Measurements from ENCODE around the gene HLA-DQB1.
"Not testable (repeated sequence)": the region's sequence is repeated elsewhere in the genome, so short reads cannot be mapped to it uniquely, and the experiment has no call there.

HLA-DQB1 gene

GRCh38 chr6:32664354-32664753 is 2.1 kb downstream of the HLA-DQB1 start:
- in situ Hi-C loops (cut with MboI; ENCODE audit: low sequenced_read_pairs) = no loop called here

DNA sequence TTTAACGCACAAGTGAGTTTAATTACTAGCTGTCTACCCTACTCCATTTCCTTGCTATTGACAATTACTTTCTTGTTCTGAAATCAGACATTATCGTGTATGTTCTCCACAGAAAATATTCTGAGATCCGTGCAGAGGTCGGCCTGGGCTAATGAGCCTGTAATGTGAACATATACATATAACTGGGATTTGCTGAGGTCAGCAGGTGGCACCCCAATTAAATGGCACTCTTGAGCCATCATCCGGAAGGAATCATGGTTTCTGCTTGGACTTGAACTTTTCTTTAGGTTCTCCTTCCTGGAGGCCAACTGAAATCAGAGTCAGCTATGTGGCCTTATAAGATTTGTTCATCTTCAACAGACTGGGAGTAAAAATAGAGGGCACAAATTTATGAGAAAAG is 3.6 kb downstream of the HLA-DQB1 start:
- in situ Hi-C loops (cut with MboI; ENCODE audit: low sequenced_read_pairs) = no loop called here

- in situ Hi-C loops (cut with MboI; ENCODE audit: low sequenced_read_pairs) = no loop called here
Observed at GRCh38 chr6:32662099-32662498, 4.4 kb downstream of the HLA-DQB1 start.

- in situ Hi-C loops (cut with MboI; ENCODE audit: low sequenced_read_pairs) = no loop called here
Observed at GRCh38 chr6:32659856-32660595, 6.4 kb downstream of the HLA-DQB1 start.

DNA sequence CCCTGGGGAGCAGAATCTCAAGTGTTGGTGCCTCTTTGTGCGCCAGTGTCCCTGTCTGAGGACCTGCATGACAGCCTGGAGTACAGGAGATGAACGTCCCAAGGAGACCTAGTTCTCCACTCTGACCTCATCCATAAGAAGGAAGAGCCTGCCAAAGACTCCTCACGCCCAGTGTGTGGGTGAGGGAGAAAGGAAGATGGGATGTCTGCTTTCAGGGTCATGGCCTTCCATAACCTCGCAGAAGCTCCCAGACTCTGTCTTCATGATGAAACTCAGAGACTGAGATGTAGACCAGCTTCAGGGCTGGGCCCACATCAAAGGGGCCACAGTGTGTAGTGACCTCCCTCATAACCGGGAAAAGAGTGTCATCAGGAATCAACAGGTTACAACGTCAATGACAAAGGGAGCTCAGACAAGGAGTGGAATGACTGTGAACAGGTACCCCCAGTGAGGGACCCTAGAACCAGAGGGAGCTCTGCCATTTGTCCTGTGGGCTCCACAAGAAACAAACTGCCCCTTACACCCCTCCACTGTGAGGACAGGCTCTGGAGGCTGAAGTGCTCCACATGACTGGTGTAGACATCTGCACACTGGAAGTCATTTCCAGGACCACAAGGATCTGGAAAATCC is 8.1 kb downstream of the HLA-DQB1 start:
- in situ Hi-C loops (cut with MboI; ENCODE audit: low sequenced_read_pairs) = no loop called here

GRCh38 chr6:32657819-32658218 is 8.6 kb downstream of the HLA-DQB1 start:
- in situ Hi-C loops (cut with MboI; ENCODE audit: low sequenced_read_pairs) = not testable (repeated sequence)

GRCh38 chr6:32657329-32657728 is 9.1 kb downstream of the HLA-DQB1 start:
- in situ Hi-C loops (cut with MboI; ENCODE audit: low sequenced_read_pairs) = not testable (repeated sequence)

DNA sequence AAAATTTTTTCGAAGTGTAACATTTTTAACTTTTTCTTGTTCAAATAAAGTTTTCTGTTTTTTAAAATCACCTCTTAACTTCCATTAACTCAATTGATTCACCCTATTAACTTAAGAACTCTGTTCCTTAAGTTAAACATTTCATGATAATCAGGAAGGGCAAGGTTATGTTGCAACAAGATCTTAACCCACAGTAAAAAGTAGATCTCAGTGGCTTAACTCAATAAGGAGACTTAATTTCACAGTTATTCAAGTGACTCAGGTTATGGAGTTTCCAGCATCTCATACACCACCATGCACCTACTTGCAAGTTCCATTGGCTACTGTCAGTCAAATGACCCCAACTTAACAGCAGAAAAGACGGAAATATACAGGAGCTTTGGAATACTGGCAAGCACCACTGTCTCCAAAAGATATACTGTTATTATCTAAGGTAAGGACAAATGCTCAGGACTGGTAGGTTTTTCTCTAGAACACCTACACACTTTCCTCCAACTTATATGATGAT is 11.2 kb downstream of the HLA-DQB1 start:
- in situ Hi-C loops (cut with MboI; ENCODE audit: low sequenced_read_pairs) = no loop called here

DNA sequence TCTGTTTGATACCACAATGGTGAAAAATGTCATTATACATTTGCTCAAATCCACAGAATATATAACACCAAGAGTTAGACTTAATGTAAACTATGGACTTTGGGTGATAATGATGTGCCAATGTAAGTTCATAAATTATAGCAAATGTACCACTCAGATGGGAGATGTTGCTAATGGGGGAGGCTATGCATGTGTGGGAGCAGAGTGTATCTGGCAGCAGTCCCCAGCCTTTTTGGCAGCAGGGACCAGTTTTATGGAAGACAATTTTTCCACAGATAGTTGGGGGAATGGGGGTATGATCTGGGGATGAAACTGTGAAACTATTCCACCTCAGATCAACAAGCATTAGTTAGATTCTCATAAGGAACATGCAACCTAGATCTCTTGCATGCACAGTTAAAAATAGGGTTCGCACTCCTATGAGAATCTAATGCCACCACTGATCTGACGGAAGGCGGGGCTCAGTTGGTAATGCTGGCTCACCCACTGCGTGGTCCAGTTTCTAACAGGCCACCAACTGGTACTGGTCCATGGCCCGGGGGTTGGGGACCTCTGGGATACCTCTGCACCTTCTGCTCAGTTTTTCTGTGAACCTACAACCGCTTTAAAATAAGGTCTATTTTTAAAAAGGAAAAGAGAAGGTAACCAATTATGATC is 21.3 kb downstream of the HLA-DQB1 start:
- in situ Hi-C loops (cut with MboI; ENCODE audit: low sequenced_read_pairs) = no loop called here

- in situ Hi-C loops (cut with MboI; ENCODE audit: low sequenced_read_pairs) = no loop called here
Observed at GRCh38 chr6:32643904-32644303, 22.6 kb downstream of the HLA-DQB1 start.

DNA sequence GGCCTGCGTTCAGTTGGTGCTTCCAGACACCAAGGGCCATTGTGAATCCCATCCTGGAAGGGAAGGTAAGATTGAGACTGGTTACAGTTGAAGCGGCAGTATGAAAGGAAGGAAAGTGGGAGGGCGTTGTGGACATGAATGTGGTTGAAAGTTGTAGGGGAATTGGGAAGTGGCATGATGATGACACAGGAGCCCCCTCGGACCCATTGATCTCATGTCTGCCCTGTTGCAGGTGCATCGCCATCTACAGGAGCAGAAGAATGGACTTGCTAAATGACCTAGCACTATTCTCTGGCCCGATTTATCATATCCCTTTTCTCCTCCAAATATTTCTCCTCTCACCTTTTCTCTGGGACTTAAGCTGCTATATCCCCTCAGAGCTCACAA is 23.7 kb downstream of the HLA-DQB1 start:
- in situ Hi-C loops (cut with MboI; ENCODE audit: low sequenced_read_pairs) = no loop called here

DNA sequence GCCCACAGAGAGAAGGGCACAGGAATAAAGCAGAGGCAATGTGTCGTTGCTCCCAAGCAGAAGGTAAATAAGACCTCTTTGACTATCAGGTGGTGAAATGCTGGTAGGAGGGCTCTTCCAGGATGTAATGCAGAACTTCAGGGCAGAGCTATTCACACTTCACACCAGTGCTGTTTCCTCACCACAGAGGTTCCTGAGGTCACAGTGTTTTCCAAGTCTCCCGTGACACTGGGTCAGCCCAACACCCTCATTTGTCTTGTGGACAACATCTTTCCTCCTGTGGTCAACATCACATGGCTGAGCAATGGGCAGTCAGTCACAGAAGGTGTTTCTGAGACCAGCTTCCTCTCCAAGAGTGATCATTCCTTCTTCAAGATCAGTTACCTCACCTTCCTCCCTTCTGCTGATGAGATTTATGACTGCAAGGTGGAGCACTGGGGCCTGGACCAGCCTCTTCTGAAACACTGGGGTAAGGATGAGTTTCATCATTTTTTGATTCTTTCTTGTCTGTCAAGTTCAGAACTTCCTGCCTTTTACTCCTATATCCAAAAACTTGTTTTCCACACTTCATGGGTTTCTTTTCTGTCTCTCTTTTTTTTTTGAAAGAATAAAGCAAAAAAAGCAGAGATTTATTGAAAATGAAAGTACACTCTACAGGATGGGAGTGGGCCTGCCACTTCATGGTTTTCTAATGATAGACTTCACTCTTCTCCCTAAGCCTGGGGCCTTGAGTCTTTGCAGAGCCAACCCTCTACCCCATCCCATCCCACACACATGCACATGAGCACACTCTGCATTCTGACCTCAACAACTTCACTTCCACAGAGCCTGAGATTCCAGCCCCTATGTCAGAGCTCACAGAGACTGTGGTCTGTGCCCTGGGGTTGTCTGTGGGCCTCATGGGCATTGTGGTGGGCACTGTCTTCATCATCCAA is 24.4 kb downstream of the HLA-DQB1 start:
- in situ Hi-C loops (cut with MboI; ENCODE audit: low sequenced_read_pairs) = not testable (repeated sequence)

DNA sequence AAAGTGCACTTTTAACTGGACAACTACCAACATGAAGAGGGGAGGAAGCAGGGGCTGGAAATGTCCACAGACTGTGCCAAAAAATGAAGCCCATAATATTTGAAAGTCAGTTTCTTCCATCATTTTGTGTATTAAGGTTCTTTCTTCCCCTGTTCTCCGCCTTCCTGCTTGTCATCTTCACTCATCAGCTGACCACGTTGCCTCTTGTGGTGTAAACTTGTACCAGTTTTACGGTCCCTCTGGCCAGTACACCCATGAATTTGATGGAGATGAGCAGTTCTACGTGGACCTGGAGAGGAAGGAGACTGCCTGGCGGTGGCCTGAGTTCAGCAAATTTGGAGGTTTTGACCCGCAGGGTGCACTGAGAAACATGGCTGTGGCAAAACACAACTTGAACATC is 25.3 kb downstream of the HLA-DQB1 start:
- in situ Hi-C loops (cut with MboI; ENCODE audit: low sequenced_read_pairs) = no loop called here

GRCh38 chr6:32639440-32640394 is 26.7 kb downstream of the HLA-DQB1 start:
- in situ Hi-C loops (cut with MboI; ENCODE audit: low sequenced_read_pairs) = no loop called here

GRCh38 chr6:32638532-32639219 is 27.8 kb downstream of the HLA-DQB1 start:
- in situ Hi-C loops (cut with MboI; ENCODE audit: low sequenced_read_pairs) = no loop called here

DNA sequence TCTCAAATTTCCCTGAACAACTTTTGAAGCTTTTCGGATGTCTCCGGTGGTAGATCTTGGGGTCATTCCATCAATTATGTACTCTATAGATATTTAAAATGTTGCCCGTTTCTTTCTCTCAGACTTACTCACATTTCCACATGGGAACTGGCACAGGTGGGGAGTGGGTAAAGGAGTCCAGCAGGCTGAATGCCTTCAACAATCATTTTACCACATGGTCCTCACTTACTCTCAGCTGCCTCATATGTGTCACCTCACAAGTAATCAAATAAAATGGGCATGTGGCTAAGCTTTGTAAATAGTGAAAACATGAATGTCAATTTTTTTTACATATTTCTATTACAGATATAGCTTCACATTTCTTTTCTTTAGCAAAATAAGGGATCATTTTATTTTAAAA is 28.6 kb downstream of the HLA-DQB1 start:
- in situ Hi-C loops (cut with MboI; ENCODE audit: low sequenced_read_pairs) = no loop called here

DNA sequence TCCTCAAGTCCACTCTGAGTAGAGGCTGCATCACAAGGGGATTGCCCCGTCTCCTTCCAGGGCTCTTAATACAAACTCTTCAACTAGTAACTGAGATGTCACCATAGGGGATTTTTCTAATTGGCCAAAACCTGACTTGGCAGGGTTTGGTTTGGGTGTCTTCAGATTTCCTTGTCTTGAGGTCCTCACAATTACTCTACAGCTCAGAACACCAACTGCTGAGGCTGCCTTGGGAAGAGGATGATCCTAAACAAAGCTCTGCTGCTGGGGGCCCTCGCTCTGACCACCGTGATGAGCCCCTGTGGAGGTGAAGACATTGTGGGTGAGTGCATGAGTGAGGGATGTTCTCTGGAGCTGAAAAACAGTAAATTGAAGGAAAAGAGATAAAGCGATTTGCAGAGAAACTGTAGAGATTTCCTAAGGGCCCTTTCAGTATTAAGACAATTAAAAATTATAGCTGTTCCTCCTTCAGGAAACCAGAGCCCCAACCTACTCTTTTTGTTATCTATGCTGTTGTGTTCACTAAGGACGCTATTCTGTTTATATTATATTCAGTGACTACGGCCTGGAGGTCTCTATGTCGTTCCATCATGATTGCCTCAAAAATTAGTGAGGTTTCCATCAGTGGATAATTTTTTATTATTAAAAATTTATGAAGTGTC is 29.1 kb downstream of the HLA-DQB1 start, which contains the start of gene HLA-DQA1:
Gene HLA-DQA1 (plus strand): TSS at position 188 of the 662 bp plus-strand sequence. CDS start 53 bp downstream, at position 241.
- in situ Hi-C loops (cut with MboI; ENCODE audit: low sequenced_read_pairs) = no loop called here

DNA sequence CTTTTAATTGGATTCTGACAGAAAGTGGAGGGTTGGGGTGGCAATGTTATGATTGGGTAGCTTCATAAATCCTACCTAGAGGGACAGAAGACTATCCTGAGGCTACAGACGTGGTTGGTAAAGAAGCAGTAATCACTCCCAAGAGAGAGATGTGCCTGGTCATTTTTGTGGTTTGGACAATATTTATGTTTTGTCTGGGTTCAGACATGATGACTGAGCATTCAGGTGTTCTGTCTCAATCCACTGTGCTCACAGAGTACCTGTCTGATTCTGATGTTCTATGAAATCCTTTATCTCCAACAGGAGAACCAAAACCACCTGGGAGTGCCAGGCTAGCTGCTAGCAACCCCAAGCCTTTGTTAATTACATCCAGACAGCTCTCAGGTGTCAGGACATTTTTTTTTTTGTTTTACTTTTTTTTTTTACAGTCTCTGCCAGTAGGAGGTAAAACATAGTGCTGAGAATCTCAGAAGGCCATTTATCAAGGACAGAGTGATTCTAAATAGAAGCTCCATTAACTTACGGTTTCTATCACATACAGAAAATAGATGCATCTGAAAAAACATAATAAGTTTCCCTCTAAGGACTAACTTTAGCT is 30.8 kb downstream of the HLA-DQB1 start:
- in situ Hi-C loops (cut with MboI; ENCODE audit: low sequenced_read_pairs) = no loop called here

Data from HL-60/S4 treated with phorbol 12-myristate 13-acetate at 8.2 ng/mL for 4 days and 3 days (cell line).